Sciatic nerve (tissue), 2 donors: ENCODE data around the gene HES1. TPM values are rescaled to one million over a fixed set of nuclear protein-coding genes. Genes with fewer than 3 reads are reported as not detected.
A peak's percentile ranks its signal among the peaks of the same experiment; 100 is the strongest.

Source experiments
- ATAC-seq: fragments of 200-7000 bp; cut with Tn5 transposase; one replicate; pipeline ENCODE4 v1.9.1; 2020; ENCODE audit warnings: mild to moderate bottlenecking, moderate library complexity
- DNase-seq: peaks from one replicate; pipeline ENCODE4 v3.0.0-alpha.2; 2020; ENCODE audit warnings: low spot score
- intact Hi-C: fragments of 100-400 bp; cut with DNase I; formaldehyde crosslinking; loops from one replicate; pipeline ENCODE4 v1.14.2; 2022
- total RNA-seq: library from RNA; stranded (reverse); fragmentation: NEBNext Ultra II Directional; extraction: Animal tissue kit (Norgen Biotek cat#: 25700); gene quantifications from one replicate; pipeline ENCODE4 v1.2.1, GENCODE V29; 2021
- donor health status: DM: no; HTN: no; CAD: no.
- donor health status: DM: no; HTN: no; CAD: no.

Gene HES1
- total RNA-seq, 1 donor from 2014 or later: 87.1 TPM

- no peak for ATAC-seq
- DNase-seq: no peak
- intact Hi-C loops: loop anchor here (10.0 kb wide), 1 partner anchor 246 kb away; no protein-coding TSS in a partner anchor
Observed at GRCh38 chr3:194100856-194101390, 35.0 kb upstream of the HES1 start.

- no peak for ATAC-seq
- intact Hi-C loops: loop anchor here (10.0 kb wide), 1 partner anchor 247 kb away; no protein-coding TSS in a partner anchor
- DNase-seq: no peak
Observed at GRCh38 chr3:194101592-194102432, 34.1 kb upstream of the HES1 start.

- ATAC-seq (no peak), DNase-seq (no peak)
Observed at GRCh38 chr3:194102436-194102835, 33.5 kb upstream of the HES1 start.

GRCh38 chr3:194103505-194103904, 32.4 kb upstream of the HES1 start:
- intact Hi-C loops: loop anchor here (10.0 kb wide), 1 partner anchor 249 kb away; no protein-coding TSS in a partner anchor
- DNase-seq: no peak

More at GRCh38 chr3:194102436-194102835, 33.5 kb upstream of the HES1 start:
- intact Hi-C loops: loop anchor here (10.0 kb wide), 1 partner anchor 248 kb away; no protein-coding TSS in a partner anchor

GRCh38 chr3:194103983-194104751, 31.8 kb upstream of the HES1 start:
- intact Hi-C loops: loop anchor here (10.0 kb wide), 1 partner anchor 249 kb away; no protein-coding TSS in a partner anchor
- ATAC-seq (no peak), DNase-seq (no peak)

More at GRCh38 chr3:194103505-194103904, 32.4 kb upstream of the HES1 start:
- no peak for ATAC-seq

GRCh38 chr3:194105292-194105691, 30.7 kb upstream of the HES1 start:
- intact Hi-C loops: loop anchor here (10.0 kb wide), 1 partner anchor 250 kb away; no protein-coding TSS in a partner anchor
- ATAC-seq: no peak
- DNase-seq: no peak

- no peak for DNase-seq
- intact Hi-C loops: loop anchor here (10.0 kb wide), 1 partner anchor 252 kb away; no protein-coding TSS in a partner anchor
- ATAC-seq: no peak
Observed at GRCh38 chr3:194107107-194107506, 28.8 kb upstream of the HES1 start.

GRCh38 chr3:194109192-194109863, 26.6 kb upstream of the HES1 start:
- DNase-seq (no peak), ATAC-seq (no peak)
- intact Hi-C loops: loop anchor here (10.0 kb wide), 1 partner anchor 255 kb away; no protein-coding TSS in a partner anchor

GRCh38 chr3:194110483-194110882, 25.5 kb upstream of the HES1 start:
- intact Hi-C loops: no loop called here
- no peak for DNase-seq
- no peak for ATAC-seq

- no peak for DNase-seq
- intact Hi-C loops: no loop called here
- ATAC-seq: no peak
Observed at GRCh38 chr3:194111336-194111735, 24.6 kb upstream of the HES1 start.

- DNase-seq: no peak
- peak; percentile 65 for ATAC-seq
- intact Hi-C loops: no loop called here
Observed at GRCh38 chr3:194112120-194113106, 23.5 kb upstream of the HES1 start.

GRCh38 chr3:194114123-194114522, 21.8 kb upstream of the HES1 start:
- no peak for DNase-seq
- intact Hi-C loops: no loop called here
- ATAC-seq: no peak

- ATAC-seq: no peak
- no peak for DNase-seq
- intact Hi-C loops: no loop called here
Observed at GRCh38 chr3:194117104-194117845, 18.7 kb upstream of the HES1 start.

GRCh38 chr3:194118920-194119319, 17.0 kb upstream of the HES1 start:
- no peak for DNase-seq
- no peak for ATAC-seq
- intact Hi-C loops: no loop called here

GRCh38 chr3:194119831-194120590, 15.9 kb upstream of the HES1 start:
- intact Hi-C loops: no loop called here
- DNase-seq (no peak), ATAC-seq (no peak)
